HCT116 (cell line): ENCODE results near the gene ACSM4. TPM values are rescaled to one million over a fixed set of nuclear protein-coding genes. Genes with fewer than 3 reads are reported as not detected.

Experiments
- ATAC-seq: fragments of 200-7000 bp; cut with Tn5 transposase; 2 replicates; pipeline ENCODE4 v1.9.1; 2020; ENCODE audit warnings: mild to moderate bottlenecking, moderate library complexity
- BruUV-seq: library from RNA; stranded (reverse); fragments of 400-500 nt; replicated peaks from 2 replicates; lab custom pipeline; 2021; lab: Mats Ljungman, UMichigan
- CTCF ChIA-PET: fragments of 300-600 bp; sonication (Branson Sonifier 250); formaldehyde crosslinking; loops from one replicate; lab custom pipeline; 2021; ENCODE audit warnings: antibody characterized with exemption; lab: Charles Lee
- POLR2A ChIA-PET: fragments of 300-600, 350-600 bp; sonication (Branson Sonifier 250); formaldehyde crosslinking; loops from one replicate; lab custom pipeline; 2021; ENCODE audit warnings: antibody characterized with exemption; lab: Charles Lee
- RAD21 ChIA-PET, 2 experiments: fragments of 300-600 bp; sonication (Branson Sonifier 250); formaldehyde crosslinking; loops; one replicate each; lab custom pipeline; 2023; ENCODE audit warnings: low total read pairs in 2 of 2; ENCODE audit not compliant: uncharacterized antibody in 2 of 2, unreplicated experiment in 2 of 2, low non-redundant PET in 1 of 2; lab: Charles Lee
- DNase-seq: peaks from one replicate; pipeline ENCODE4 v3.0.0-alpha.2; 2010; ENCODE audit warnings: low read depth, low spot score
- H2AFZ ChIP-seq: fragments of 200-600 bp; shearing (Covaris generic), sonication (generic); 2 replicates; pipeline ENCODE4 v1.6.1; 2017; ENCODE audit warnings: low read depth, mixed run types, mixed read lengths, antibody characterized with exemption, low read length; ENCODE audit not compliant: poor library complexity, severe bottlenecking
- H3K27ac ChIP-seq: 2 replicates; pipeline ENCODE4 v1.5.1; 2012; ENCODE audit warnings: low read depth, low read length
- H3K27me3 ChIP-seq: fragments of 200-600 bp; sonication (generic); 2 replicates; pipeline ENCODE4 v1.6.1; 2016; ENCODE audit warnings: mixed run types, low read length, mixed read lengths; ENCODE audit not compliant: insufficient read depth
- H3K36me3 ChIP-seq, 2 experiments: fragments of 200-500 bp in 1 of 2; fragments of 200-600 bp in 1 of 2; sonication (Bioruptor generic) in 1 of 2; sonication (generic) in 1 of 2; 2 replicates each; pipeline versions ENCODE4 v1.5.1 to v1.6.1; 2014 to 2016; ENCODE audit warnings: low read length in 2 of 2, inconsistent platforms in 1 of 2, mixed read lengths in 1 of 2, mixed run types in 1 of 2; ENCODE audit not compliant: insufficient read depth in 2 of 2, control insufficient read depth in 1 of 2
- H3K4me1 ChIP-seq, 2 experiments: fragments of 200-600 bp in 1 of 2; sonication (generic) in 1 of 2; 2 replicates each; pipeline versions ENCODE4 v1.5.1 to v1.6.1; 2012 to 2017; ENCODE audit warnings: low read length in 2 of 2, inconsistent platforms in 1 of 2, mild to moderate bottlenecking in 1 of 2, mixed read lengths in 1 of 2, mixed run types in 1 of 2, moderate library complexity in 1 of 2; ENCODE audit not compliant: insufficient read depth in 2 of 2, control insufficient read depth in 1 of 2
- H3K4me2 ChIP-seq: fragments of 200-600 bp; sonication (generic); 2 replicates; pipeline ENCODE4 v1.6.1; 2017; ENCODE audit warnings: mixed run types, low read length, mixed read lengths
- H3K4me3 ChIP-seq, 2 experiments: fragments of 200-600 bp in 1 of 2; sonication (generic) in 1 of 2; replicated peaks in 1 of 2; 2 replicates each; pipeline ENCODE4 v1.5.1; 2011 to 2016; ENCODE audit warnings: low read length in 2 of 2, control low read depth in 1 of 2, low read depth in 1 of 2, mild to moderate bottlenecking in 1 of 2, mixed read lengths in 1 of 2, mixed run types in 1 of 2
- H3K79me2 ChIP-seq: fragments of 200-600 bp; sonication (generic); 2 replicates; pipeline ENCODE4 v1.6.1; 2017; ENCODE audit warnings: mild to moderate bottlenecking, mixed run types, low read length, moderate library complexity, mixed read lengths; ENCODE audit not compliant: insufficient read depth
- H3K9ac ChIP-seq: fragments of 200-600 bp; sonication (generic); 2 replicates; pipeline ENCODE4 v1.6.1; 2016; ENCODE audit warnings: low read length, mixed read lengths
- H3K9me2 ChIP-seq: fragments of 200-600 bp; sonication (generic), shearing (Covaris generic); 2 replicates; pipeline ENCODE4 v1.6.1; 2017; ENCODE audit warnings: mixed run types, mild to moderate bottlenecking, moderate library complexity; ENCODE audit not compliant: insufficient read depth
- H3K9me3 ChIP-seq, 2 experiments: fragments of 200-500 bp in 1 of 2; fragments of 200-600 bp in 1 of 2; sonication (Bioruptor generic) in 1 of 2; sonication (generic) in 1 of 2; 2 replicates each; pipeline ENCODE4 v1.6.1; 2014 to 2017; ENCODE audit warnings: low read length in 2 of 2, mixed read lengths in 2 of 2, inconsistent platforms in 1 of 2, low read depth in 1 of 2, mild to moderate bottlenecking in 1 of 2, mixed run types in 1 of 2, moderate library complexity in 1 of 2; ENCODE audit not compliant: control insufficient read depth in 1 of 2, insufficient read depth in 1 of 2
- H4K20me1 ChIP-seq: fragments of 200-600 bp; sonication (generic), shearing (Covaris generic); 2 replicates; pipeline ENCODE4 v1.6.1; 2017; ENCODE audit warnings: mixed run types, mild to moderate bottlenecking, moderate library complexity; ENCODE audit not compliant: insufficient read depth
- ATF3 ChIP-seq: IDR thresholded peaks from 2 replicates; pipeline ENCODE4 v1.6.1; 2012
- CEBPB ChIP-seq: IDR thresholded peaks from 2 replicates; pipeline ENCODE4 v1.6.1; 2012; ENCODE audit warnings: low read depth
- EGR1 ChIP-seq: IDR thresholded peaks from 2 replicates; pipeline ENCODE4 v1.6.1; 2012; ENCODE audit warnings: low read depth
- ELF1 ChIP-seq: IDR thresholded peaks from 2 replicates; pipeline ENCODE4 v1.6.1; 2012; ENCODE audit warnings: low read depth, borderline replicate concordance
- EZH2 ChIP-seq: fragments of 200-600 bp; sonication (generic); IDR thresholded peaks from 2 replicates; pipeline ENCODE4 v1.6.1; 2017; ENCODE audit warnings: antibody characterized with exemption, mixed run types
- EZH2phosphoT487 ChIP-seq: fragments of 200-600 bp; IDR thresholded peaks from 2 replicates; pipeline ENCODE4 v1.6.1; 2018; ENCODE audit warnings: antibody characterized with exemption, borderline replicate concordance
- FOSL1 ChIP-seq: IDR thresholded peaks from 2 replicates; pipeline ENCODE4 v1.6.1; 2012; ENCODE audit warnings: low read depth
- JUND ChIP-seq: IDR thresholded peaks from 2 replicates; pipeline ENCODE4 v1.6.1; 2012
- POLR2A ChIP-seq: IDR thresholded peaks from 2 replicates; pipeline ENCODE4 v1.7.0; 2011; ENCODE audit warnings: borderline replicate concordance; ENCODE audit not compliant: insufficient read depth, insufficient read length; ENCODE audit errors: extremely low read depth
- POLR2AphosphoS5 ChIP-seq: IDR thresholded peaks from 2 replicates; pipeline ENCODE4 v1.6.1; 2011; ENCODE audit warnings: mild to moderate bottlenecking, low read depth, low read length, moderate library complexity
- SP1 ChIP-seq: IDR thresholded peaks from 2 replicates; pipeline ENCODE4 v1.6.1; 2012; ENCODE audit warnings: low read depth
- SRF ChIP-seq: IDR thresholded peaks from 2 replicates; pipeline ENCODE4 v1.6.1; 2012; ENCODE audit warnings: low read depth
- TCF7L2 ChIP-seq: IDR thresholded peaks from 2 replicates; pipeline ENCODE4 v1.7.0; 2011; ENCODE audit warnings: borderline replicate concordance, inconsistent platforms; ENCODE audit not compliant: insufficient read depth, insufficient read length; ENCODE audit errors: extremely low read depth
- YY1 ChIP-seq: IDR thresholded peaks from 2 replicates; pipeline ENCODE4 v1.6.1; 2011; ENCODE audit warnings: low read length, low read depth, moderate library complexity, mild to moderate bottlenecking; ENCODE audit not compliant: insufficient replicate concordance; ENCODE audit errors: extremely low read depth
- ZBTB33 ChIP-seq: IDR thresholded peaks from 2 replicates; pipeline ENCODE4 v1.6.1; 2011; ENCODE audit warnings: mild to moderate bottlenecking, low read length, moderate library complexity; ENCODE audit not compliant: insufficient replicate concordance; ENCODE audit errors: extremely low read depth
- ZFX ChIP-seq: fragments of 450-650 bp; IDR thresholded peaks from 2 replicates; pipeline ENCODE4 v1.6.1; 2017
- intact Hi-C: fragments of 100-400 bp; cut with micrococcal nuclease; formaldehyde crosslinking; loops from 2 replicates; pipeline ENCODE4 v1.10.0; 2022
- total RNA-seq: library from RNA; stranded (reverse); gene quantifications from one replicate; pipeline ENCODE4 v1.2.1, GENCODE V29; 2021; ENCODE audit not compliant: unreplicated experiment

Gene ACSM4
- total RNA-seq, 1 experiment from 2014 or later = not detected

GRCh38 chr12:7362734-7363133, 58.9 kb downstream of the ACSM4 start:
- no peak overlapping the region for H2AFZ ChIP-seq
- H3K36me3 ChIP-seq = no peaks in the 10 kb centered on the region
- no peaks in the 10 kb centered on the region for H3K4me1 ChIP-seq
- TF ChIP-seq ELF1 = no peak
- no peak for TF ChIP-seq ZFX
- TF ChIP-seq FOSL1 = no peak
- TF ChIP-seq SP1 = no peak
- no peak for TF ChIP-seq YY1
- no peak for TF ChIP-seq POLR2AphosphoS5
- no peak for TF ChIP-seq CEBPB
- no peak for TF ChIP-seq JUND
- TF ChIP-seq EZH2 = no peak
- no peak for TF ChIP-seq EZH2phosphoT487
- TF ChIP-seq POLR2A = no peak
- TF ChIP-seq SRF = no peak
- no peak for TF ChIP-seq ATF3
- no peak for TF ChIP-seq TCF7L2
- no peak for TF ChIP-seq EGR1
- TF ChIP-seq ZBTB33 = no peak
- H3K9ac ChIP-seq = no peak overlapping the region
- peaks cover 3% of the 10 kb centered on the region; the same call in 1 of the 2 replicates for H3K79me2 ChIP-seq
- H3K4me2 ChIP-seq = no peak overlapping the region
- H3K9me3 ChIP-seq = no peaks in the 10 kb centered on the region
- H3K4me3 ChIP-seq = no peak overlapping the region
- no peak overlapping the region for H3K27ac ChIP-seq
- H3K27me3 ChIP-seq = no peaks in the 10 kb centered on the region
- POLR2A ChIA-PET = no interaction called here
- no peaks in the 10 kb centered on the region for H4K20me1 ChIP-seq
- intact Hi-C loops = no loop called here
- RAD21 ChIA-PET = no interaction called here
- no peak for ATAC-seq
- H3K9me2 ChIP-seq = no peaks in the 10 kb centered on the region
- BruUV-seq = no TSS peak
- no peak for DNase-seq
- CTCF ChIA-PET = interaction anchor here (1.0 kb wide), 1 partner anchor 14 kb away, joined by 3 read pairs; no protein-coding TSS in a partner anchor
